H1 (cell line): ENCODE measurements around the gene METTL9.

Source experiments
- CEBPB ChIP-seq: IDR thresholded peaks from 2 replicates; pipeline ENCODE4 v1.6.1; 2012; ENCODE audit warnings: low read depth, low read length
- CREB1 ChIP-seq: IDR thresholded peaks from 2 replicates; pipeline ENCODE4 v1.6.1; 2012; ENCODE audit warnings: inconsistent platforms
- EP300 ChIP-seq, 2 experiments: IDR thresholded peaks; 1 replicate in 1 of 2; 2 replicates in 1 of 2; pipeline ENCODE4 v1.6.1; 2011 to 2012; ENCODE audit warnings: low read depth in 2 of 2, low read length in 2 of 2, mild to moderate bottlenecking in 2 of 2, borderline replicate concordance in 1 of 2, inconsistent platforms in 1 of 2, moderate library complexity in 1 of 2
- KDM1A ChIP-seq: fragments of 200-600, 300-600 bp; sonication (generic); IDR thresholded peaks from 2 replicates; pipeline ENCODE4 v1.7.1; 2016; ENCODE audit warnings: mild to moderate bottlenecking, low read length, borderline replicate concordance
- POLR2A ChIP-seq, 2 experiments: IDR thresholded peaks; 1 replicate in 1 of 2; 2 replicates in 1 of 2; pipeline ENCODE4 v1.6.1; 2011; ENCODE audit warnings: low read depth in 2 of 2, low read length in 2 of 2, mild to moderate bottlenecking in 2 of 2; ENCODE audit errors: control extremely low read depth in 1 of 2
- POLR2AphosphoS5 ChIP-seq: IDR thresholded peaks from 2 replicates; pipeline ENCODE4 v1.6.1; 2011; ENCODE audit warnings: low read depth, low read length
- TAF1 ChIP-seq: IDR thresholded peaks from 2 replicates; pipeline ENCODE4 v1.6.1; 2011; ENCODE audit warnings: mild to moderate bottlenecking, low read depth, low read length
- ZNF274 ChIP-seq: IDR thresholded peaks from 2 replicates; pipeline ENCODE4 v1.7.0; 2012; ENCODE audit warnings: low read length, borderline replicate concordance; ENCODE audit errors: extremely low read depth
- TF ChIP-seq, protein P1 (sequence below): IDR thresholded peaks from 2 replicates; pipeline ENCODE4 v1.6.1; 2012; ENCODE audit warnings: low read length, inconsistent platforms
- TF ChIP-seq, protein P2 (sequence below), 3 experiments: IDR thresholded peaks; 1 replicate in 2 of 3; 2 replicates in 1 of 3; pipeline versions ENCODE4 v1.5.1 to v1.6.1; 2011; ENCODE audit warnings: low read length in 3 of 3, mild to moderate bottlenecking in 3 of 3, inconsistent platforms in 2 of 3, low read depth in 1 of 3, moderate library complexity in 1 of 3; ENCODE audit not compliant: insufficient read depth in 1 of 3; ENCODE audit errors: control extremely low read depth in 1 of 3
- TF ChIP-seq, protein P3 (sequence below): IDR thresholded peaks from 2 replicates; pipeline ENCODE4 v1.6.1; 2012; ENCODE audit warnings: inconsistent platforms
- TF ChIP-seq, protein P4 (sequence below): IDR thresholded peaks from 2 replicates; pipeline ENCODE4 v1.6.1; 2011; ENCODE audit warnings: low read depth, mild to moderate bottlenecking, low read length; ENCODE audit not compliant: insufficient read depth

DNA sequence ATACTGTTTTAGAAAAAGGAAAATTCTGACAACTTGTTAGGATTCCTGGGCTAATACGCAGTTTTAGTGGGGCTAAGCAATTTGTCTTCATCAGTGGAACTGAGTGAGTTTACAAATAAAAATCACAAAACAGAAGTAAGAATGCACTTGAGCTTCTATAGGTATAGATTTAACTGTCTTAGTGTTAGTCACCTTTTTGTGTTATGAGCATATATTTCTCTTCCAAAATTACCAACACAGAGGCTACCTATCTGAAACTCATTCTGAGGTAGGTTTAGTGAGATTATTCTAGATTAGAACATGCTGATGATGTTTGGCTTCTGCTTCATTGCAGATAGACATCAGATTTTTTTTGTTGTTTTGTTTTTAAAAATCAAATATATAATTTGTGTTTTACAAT lies 23.2 kb downstream of the METTL9 start:
- TF ChIP-seq CREB1 (no peak), KDM1A (no peak), POLR2AphosphoS5 (no peak), EP300 (IDR thresholded peaks at IDR 0.05; ENCODE audit: borderline replicate concordance in 1 of 2, low read depth in 2 of 2, low read length in 2 of 2) (no peak), POLR2A (IDR thresholded peaks at IDR 0.05; ENCODE audit: control extremely low read depth in 1 of 2, low read depth in 2 of 2, low read length in 2 of 2) (no peak), CEBPB (no peak), ZNF274 (no peak), TAF1 (no peak)
- TF ChIP-seq, protein P1, sequence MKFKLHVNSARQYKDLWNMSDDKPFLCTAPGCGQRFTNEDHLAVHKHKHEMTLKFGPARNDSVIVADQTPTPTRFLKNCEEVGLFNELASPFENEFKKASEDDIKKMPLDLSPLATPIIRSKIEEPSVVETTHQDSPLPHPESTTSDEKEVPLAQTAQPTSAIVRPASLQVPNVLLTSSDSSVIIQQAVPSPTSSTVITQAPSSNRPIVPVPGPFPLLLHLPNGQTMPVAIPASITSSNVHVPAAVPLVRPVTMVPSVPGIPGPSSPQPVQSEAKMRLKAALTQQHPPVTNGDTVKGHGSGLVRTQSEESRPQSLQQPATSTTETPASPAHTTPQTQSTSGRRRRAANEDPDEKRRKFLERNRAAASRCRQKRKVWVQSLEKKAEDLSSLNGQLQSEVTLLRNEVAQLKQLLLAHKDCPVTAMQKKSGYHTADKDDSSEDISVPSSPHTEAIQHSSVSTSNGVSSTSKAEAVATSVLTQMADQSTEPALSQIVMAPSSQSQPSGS: no peak
- TF ChIP-seq, protein P2, sequence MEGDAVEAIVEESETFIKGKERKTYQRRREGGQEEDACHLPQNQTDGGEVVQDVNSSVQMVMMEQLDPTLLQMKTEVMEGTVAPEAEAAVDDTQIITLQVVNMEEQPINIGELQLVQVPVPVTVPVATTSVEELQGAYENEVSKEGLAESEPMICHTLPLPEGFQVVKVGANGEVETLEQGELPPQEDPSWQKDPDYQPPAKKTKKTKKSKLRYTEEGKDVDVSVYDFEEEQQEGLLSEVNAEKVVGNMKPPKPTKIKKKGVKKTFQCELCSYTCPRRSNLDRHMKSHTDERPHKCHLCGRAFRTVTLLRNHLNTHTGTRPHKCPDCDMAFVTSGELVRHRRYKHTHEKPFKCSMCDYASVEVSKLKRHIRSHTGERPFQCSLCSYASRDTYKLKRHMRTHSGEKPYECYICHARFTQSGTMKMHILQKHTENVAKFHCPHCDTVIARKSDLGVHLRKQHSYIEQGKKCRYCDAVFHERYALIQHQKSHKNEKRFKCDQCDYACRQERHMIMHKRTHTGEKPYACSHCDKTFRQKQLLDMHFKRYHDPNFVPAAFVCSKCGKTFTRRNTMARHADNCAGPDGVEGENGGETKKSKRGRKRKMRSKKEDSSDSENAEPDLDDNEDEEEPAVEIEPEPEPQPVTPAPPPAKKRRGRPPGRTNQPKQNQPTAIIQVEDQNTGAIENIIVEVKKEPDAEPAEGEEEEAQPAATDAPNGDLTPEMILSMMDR (IDR thresholded peaks at IDR 0.05; ENCODE audit: control extremely low read depth in 1 of 3, insufficient read depth in 1 of 3, low read depth in 1 of 3, low read length in 3 of 3): no peak
- TF ChIP-seq, protein P3, sequence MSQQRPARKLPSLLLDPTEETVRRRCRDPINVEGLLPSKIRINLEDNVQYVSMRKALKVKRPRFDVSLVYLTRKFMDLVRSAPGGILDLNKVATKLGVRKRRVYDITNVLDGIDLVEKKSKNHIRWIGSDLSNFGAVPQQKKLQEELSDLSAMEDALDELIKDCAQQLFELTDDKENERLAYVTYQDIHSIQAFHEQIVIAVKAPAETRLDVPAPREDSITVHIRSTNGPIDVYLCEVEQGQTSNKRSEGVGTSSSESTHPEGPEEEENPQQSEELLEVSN: no peak
- TF ChIP-seq, protein P4, sequence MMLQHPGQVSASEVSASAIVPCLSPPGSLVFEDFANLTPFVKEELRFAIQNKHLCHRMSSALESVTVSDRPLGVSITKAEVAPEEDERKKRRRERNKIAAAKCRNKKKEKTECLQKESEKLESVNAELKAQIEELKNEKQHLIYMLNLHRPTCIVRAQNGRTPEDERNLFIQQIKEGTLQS: no peak
